Activated CD8-positive, alpha-beta memory T cell treated with anti-CD3 and anti-CD28 coated beads for 36 hours (primary cell): ENCODE measurements around the gene KRTAP5-8. TPM values are rescaled to one million over a fixed set of nuclear protein-coding genes. Genes with fewer than 3 reads are reported as not detected.
"Not testable (repeated sequence)": the region's sequence is repeated elsewhere in the genome, so short reads cannot be mapped to it uniquely, and the experiment has no call there.

Experiments used
- CTCF ChIA-PET: fragments of 350-600 bp; sonication (Branson Sonifier 250); formaldehyde crosslinking; loops from one replicate; lab custom pipeline; 2021; ENCODE audit warnings: antibody characterized with exemption; lab: Charles Lee
- POLR2A ChIA-PET: fragments of 350-600 bp; sonication (Branson Sonifier 250); formaldehyde crosslinking; loops from one replicate; lab custom pipeline; 2021; ENCODE audit warnings: antibody characterized with exemption; lab: Charles Lee
- total RNA-seq, 2 experiments: library from RNA; stranded (reverse); gene quantifications; one replicate each; pipeline ENCODE4 v1.2.3, GENCODE V29; 2021

Gene KRTAP5-8
- total RNA-seq, 2 experiments from 2014 or later, result not detected

DNA sequence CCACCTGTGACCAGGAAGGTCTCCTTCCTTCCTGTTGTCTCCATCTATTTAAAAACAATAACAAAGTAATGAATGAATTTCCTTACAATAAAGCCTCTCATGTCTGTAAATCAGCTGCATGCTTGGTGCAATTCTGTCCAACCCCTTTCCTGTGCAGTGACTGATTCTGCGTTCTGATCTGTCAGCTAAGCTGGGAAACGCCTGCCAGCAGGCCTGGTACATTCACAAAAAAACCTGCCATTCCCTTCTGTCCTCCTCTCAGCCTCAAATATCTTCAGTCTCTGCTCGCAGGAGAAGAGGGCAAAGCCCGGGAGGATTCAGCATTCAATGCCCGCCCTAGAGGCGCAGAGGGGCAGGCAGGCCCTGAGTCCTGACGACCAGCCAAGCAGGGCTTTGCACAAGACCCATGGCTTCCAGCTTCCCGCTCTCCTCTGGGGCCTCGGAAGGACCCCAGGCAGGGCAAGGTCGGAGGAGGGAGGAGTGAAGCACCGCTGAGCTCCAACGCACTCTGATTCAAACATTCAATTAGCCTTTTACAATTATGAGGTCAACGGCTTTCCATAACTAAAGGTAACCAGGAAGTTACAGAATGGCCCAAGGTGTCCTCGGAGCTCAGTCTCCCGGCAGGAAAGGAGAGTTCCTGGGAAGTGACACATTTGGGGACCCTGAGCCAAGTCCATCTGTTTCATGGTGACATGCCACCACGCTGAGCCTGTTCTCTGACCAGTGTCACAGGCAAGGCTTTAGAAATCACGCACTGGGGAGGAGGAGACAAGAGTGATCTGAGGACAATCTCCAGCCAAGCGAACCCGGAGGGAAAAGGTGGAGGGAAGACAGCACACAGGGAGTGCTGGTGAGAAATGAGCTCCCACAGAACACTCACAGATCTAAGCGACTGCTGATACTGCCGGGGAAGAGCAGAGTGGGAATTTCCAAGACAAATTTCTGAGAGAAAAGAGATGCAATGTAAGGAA is 29.1 kb downstream of the KRTAP5-8 start:
- CTCF ChIA-PET, POLR2A ChIA-PET: not testable (repeated sequence)

DNA sequence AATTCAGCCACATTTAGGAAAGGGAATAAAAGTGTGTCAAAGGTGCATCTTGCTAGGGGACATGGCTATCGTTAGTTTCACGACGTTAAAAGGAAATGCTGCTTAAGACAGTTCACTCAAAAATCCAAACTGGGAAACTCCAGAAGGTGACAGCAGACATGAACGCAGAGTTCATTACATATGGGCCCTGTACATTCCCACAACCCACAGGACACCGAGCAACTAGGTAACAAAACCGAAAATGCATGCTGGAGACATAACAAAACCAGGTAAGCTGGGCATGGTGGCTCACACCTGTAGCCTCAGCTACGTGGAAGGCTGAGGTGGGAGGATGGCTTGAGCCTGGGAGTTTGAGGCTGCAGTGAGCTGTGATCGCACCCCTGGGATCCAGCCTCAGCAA is 29.8 kb downstream of the KRTAP5-8 start:
- CTCF ChIA-PET, POLR2A ChIA-PET: not testable (repeated sequence)

- ChIA-PET POLR2A (no interaction called here), CTCF (no interaction called here)
These were observed 31.0 kb downstream of the KRTAP5-8 start for GRCh38 chr11:71568704-71569349.

DNA sequence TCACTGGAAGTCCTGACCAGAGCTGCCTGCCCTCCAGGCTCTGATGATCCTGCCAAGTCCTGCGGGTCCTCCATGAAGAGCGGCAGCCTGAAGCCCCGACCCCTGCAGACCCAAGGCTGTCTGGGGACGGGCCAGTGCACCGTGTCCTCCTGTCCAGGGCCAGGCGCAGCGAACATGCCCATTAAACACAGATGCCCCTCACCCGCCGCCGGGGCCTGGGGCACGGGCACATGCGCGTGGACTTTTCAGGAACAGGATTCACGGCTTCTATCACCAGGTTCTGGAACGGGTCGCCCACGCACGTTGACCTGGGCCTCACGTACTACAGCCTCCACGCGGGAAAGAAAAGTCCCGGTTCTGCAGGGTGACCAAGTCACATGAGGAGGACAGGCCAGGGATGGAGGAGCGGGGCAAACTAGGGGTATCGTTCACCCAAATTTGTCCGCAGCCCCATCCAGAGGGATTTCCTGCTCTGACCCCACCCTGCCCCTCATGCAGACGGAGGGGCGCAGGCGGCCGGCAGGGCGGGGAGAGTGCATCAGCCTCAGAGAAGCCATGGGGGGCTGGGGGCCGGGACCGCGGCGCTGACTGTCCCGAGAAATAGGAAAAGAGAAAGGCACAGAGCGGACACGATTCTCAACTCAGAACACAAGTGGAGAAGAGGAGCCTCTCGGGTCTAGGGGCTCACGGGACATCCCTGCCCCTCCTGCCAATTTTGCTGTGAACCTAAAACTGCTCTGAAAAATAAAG is 33.5 kb downstream of the KRTAP5-8 start:
- CTCF ChIA-PET, POLR2A ChIA-PET: not testable (repeated sequence)

DNA sequence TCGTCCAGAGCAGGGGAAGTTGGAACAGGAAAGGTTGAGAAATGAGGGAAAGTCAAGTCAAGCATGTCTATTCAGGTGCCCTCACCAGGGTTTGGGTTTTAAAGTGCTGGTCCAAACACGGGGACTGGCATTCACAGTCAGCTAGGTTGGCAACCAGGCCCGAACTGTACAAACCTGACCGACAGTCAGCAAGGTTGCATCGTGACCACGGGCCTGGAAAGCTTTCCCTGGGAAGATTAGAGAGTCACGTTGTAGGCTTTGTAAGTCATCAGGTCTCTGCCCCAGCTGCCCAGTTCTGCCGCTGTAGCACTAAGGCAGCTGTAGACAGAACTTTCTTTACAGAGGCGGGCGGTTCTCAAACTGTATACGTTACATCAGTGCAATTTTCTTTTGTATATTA is 35.0 kb downstream of the KRTAP5-8 start:
- CTCF ChIA-PET, result no interaction called here

GRCh38 chr11:71574418-71574817 is 36.6 kb downstream of the KRTAP5-8 start:
- ChIA-PET POLR2A (no interaction called here), CTCF (no interaction called here)

More for the DNA sequence above, 35.0 kb downstream of the KRTAP5-8 start:
- POLR2A ChIA-PET, result no interaction called here

DNA sequence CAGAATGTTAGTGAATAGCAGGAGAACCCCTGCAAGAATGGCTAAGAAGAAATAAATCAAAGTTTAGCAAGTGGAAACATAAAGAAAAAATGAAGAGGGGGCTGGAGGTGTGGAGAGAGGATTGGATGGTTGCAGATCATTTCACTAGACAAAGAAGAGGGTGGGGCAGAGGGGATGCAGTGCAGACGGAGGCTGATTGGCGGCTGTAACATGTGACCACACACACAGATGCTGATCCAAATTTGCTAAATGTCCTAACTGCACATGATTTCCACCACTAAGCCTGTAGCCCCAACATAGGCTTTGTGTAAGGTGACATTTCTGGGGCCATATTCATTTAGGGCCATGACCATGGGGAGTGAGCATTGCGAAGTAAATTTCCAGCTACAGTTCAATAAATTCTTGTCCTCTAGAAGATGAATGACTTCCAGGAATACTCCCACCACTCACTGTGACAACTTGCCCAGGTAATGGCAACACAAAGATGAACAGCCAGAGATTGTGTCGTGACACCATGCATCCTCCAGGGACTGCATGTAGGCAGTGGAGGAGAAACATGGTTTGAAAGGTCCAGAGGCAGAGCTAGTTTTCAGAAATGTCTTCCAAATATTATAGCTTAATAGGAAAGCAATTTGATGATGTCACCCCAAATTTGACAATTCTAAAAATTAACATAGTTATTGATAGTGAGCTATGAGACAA is 38.0 kb downstream of the KRTAP5-8 start:
- CTCF ChIA-PET, result no interaction called here

GRCh38 chr11:71576688-71577465 is 39.1 kb downstream of the KRTAP5-8 start:
- POLR2A ChIA-PET, CTCF ChIA-PET: not testable (repeated sequence)

More for the DNA sequence above, 38.0 kb downstream of the KRTAP5-8 start:
- POLR2A ChIA-PET, result no interaction called here

DNA sequence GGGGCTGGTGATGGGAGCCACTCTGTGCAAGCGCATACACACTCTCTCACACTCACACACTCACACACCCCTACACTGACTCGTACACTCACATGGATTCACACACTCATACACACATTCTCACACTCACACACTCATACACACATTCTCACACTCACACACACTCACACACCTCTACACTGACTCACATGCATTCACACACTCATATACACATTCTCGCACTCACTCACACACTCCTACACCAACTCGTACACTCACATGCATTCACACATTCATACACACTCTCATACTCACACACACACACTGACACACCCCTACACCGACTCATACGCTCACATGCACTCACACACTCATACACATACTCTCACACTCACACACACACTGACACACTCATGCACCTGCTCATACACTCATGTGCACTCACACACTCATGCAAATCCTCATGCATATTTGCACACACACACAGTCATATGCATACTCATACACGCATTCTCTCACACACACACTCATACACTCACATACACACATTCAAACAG is 39.7 kb downstream of the KRTAP5-8 start:
- CTCF ChIA-PET, result no interaction called here
- POLR2A ChIA-PET, result no interaction called here

- CTCF ChIA-PET, POLR2A ChIA-PET: not testable (repeated sequence)
These were observed 41.7 kb downstream of the KRTAP5-8 start for GRCh38 chr11:71579513-71579912.

DNA sequence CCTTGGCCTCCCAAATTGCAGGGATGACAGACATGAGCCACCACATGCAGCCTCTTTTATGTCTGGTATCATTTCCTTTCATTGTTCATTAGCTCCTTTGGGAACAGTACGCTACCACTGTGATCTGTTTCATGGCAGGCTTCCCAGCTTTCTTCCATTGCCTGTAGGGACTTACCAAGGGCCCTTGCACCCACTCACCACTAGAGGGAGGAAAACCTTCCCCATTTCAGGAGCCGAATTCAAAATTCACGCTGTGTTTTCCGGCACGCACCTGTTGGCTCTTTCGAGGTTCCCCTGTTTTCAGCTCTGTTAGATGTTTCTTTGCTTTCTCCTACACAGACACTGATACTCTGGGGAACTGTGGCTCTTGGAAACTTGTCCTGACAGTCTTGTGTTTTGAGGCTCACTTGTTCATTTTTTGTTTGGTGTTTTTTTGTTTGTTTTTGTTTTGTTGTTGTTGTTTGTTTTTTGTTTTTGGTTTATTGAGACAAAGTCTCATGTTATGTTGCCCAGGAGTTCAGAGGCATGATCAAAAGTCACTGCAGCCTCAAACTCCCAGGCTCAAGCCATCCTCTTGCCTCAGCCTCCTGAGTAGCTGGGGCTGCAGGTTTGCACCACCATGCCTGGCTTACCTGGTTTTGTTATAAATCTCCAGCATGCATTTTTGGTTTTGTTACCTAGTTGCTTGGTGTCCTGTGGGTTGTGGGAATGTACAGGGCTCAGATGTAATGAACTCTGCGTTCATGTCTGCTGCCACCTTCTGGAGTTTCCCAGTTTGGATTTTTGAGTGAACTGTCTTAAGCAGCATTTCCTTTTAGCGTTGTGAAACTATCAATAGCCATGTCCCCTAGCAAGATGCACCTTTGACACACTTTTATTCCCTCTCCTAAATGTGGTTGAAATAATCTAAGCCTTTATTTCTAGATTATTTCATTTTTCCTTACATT is 42.5 kb downstream of the KRTAP5-8 start:
- POLR2A ChIA-PET, result no interaction called here
- CTCF ChIA-PET, result no interaction called here

DNA sequence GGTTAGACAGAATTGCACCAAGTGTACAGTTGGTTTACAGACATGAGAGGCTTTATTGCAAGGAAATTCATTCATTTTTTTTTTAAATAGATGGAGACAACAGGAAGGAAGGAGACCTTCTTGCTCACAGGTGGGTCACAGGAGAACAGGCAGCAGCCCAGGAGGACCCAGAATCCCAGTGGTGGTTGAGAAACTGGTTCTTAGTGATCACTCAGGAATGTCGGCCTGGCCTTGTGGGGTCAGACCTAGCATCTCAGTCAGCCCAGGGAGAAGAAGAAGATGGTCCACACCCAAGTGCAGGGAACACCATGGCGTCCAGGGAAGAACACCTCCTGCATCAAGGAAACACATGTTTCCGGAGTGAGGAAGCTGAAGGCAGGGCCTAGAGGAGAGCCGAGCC is 44.0 kb downstream of the KRTAP5-8 start:
- ChIA-PET CTCF (no interaction called here), POLR2A (no interaction called here)

- ChIA-PET CTCF (no interaction called here), POLR2A (no interaction called here)
These were observed 44.6 kb downstream of the KRTAP5-8 start, which contains the start of gene KRTAP5-11 for GRCh38 chr11:71582309-71582895. KRTAP5-11 (minus strand) TSS chr11:71582875; CDS start chr11:71582837, 38 bp downstream.

DNA sequence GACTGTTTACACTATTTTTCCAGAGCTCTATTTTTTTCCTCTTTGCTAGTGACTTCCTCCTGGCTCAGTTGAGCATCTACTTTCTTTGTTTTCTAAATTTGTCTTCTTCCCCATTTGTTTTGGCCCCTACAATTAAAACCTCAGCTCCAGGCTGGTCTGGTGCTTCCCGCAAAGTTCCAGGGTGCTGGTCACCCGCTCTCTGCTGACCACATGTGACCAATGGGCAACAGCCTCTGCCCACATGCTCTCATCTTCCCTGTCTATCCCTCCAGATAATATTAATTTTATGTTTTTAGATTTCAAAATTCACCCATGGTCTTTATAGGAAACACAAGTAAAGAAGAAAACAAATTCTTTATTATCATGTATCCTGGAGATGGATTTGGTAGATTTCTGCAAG is 45.1 kb downstream of the KRTAP5-8 start:
- CTCF ChIA-PET, POLR2A ChIA-PET: not testable (repeated sequence)

DNA sequence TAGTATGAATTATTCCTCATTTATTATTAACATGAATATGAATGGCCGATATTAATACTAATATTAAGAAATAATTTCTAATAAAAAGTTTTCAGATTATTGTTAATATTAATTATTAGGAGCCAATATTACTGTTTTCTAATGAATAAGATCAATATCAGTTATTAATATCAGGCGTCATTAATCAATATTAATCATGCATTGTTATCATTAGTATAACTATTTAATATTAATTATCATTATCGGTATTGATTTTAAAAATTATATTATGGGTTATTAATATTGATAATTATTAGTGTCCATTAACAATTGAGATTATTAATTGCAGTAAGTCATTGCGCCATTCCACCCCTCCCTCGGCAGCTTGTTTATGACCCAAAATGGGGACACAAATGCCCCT is 47.8 kb downstream of the KRTAP5-8 start:
- CTCF ChIA-PET, POLR2A ChIA-PET: not testable (repeated sequence)

DNA sequence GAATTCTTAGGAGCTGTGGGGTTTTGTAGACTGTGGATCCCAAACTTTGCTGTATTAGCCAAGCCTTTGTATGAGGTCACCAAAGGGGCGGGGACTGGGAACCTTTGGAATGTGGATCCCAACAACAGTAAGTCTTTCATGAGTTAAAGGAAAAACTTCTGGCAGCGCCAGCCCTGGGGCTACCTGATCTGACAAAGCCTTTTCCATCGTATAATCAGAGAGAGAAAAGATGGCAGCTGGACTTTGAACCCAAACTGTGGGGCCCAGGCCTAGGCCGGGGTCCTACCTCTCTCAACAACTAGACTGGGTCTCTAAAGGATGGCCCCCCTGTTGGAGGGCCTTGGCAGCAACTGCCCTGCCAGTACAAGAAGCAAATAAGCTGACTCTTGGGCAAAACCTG is 50.5 kb downstream of the KRTAP5-8 start:
- POLR2A ChIA-PET, CTCF ChIA-PET: not testable (repeated sequence)
